HepG2 (cell line): ENCODE measurements around the gene ABCD1. TPM values are rescaled to one million over a fixed set of nuclear protein-coding genes. Genes with fewer than 3 reads are reported as not detected.
A peak's percentile ranks its signal among the peaks of the same experiment; 100 is the strongest.

Source experiments
- ATAC-seq: fragments of 200-7000 bp; cut with Tn5 transposase; 3 replicates; pipeline ENCODE4 v1.9.1; 2020; ENCODE audit warnings: mild to moderate bottlenecking, moderate library complexity
- BruUV-seq: library from RNA; stranded (reverse); fragments of 400-500 nt; replicated peaks from 2 replicates; lab custom pipeline; 2021; lab: Mats Ljungman, UMichigan
- CTCF ChIA-PET: fragments of 300-600 bp; formaldehyde crosslinking; extraction: SDS; loops from one replicate; lab custom pipeline; 2021; ENCODE audit warnings: low total read pairs, inconsistent platforms, low intra/inter-chr PET ratio; lab: Yijun Ruan, JAX
- POLR2A ChIA-PET: fragments of 350-600 bp; sonication (Branson Sonifier 250); formaldehyde crosslinking; loops from one replicate; lab custom pipeline; 2020; ENCODE audit warnings: antibody characterized with exemption, inconsistent platforms; lab: Yijun Ruan, JAX
- DNase-seq: peaks from one replicate; pipeline ENCODE4 v3.0.0-alpha.2; 2015; ENCODE audit warnings: low spot score
- FAIRE-seq: peaks from 3 replicates; lab custom pipeline; 2011; peaks lifted over from hg19 to GRCh38; lab: Jason Lieb, UNC
- H2AFZ ChIP-seq: one replicate; pipeline ENCODE4 v1.6.1; 2011; ENCODE audit warnings: low read length, inconsistent platforms
- H3K27ac ChIP-seq: fragments of 300-600 bp; 3 replicates; pipeline ENCODE4 v1.8.0; 2011; ENCODE audit warnings: mixed run types, mild to moderate bottlenecking, mixed read lengths, low read length, inconsistent platforms; ENCODE audit not compliant: insufficient read depth; ENCODE audit errors: extremely low read length
- H3K27me3 ChIP-seq, 2 experiments: fragments of 200-600 bp in 1 of 2; 2 replicates in 1 of 2; 3 replicates in 1 of 2; pipeline versions ENCODE4 v1.6.0 to v1.8.0; 2011; ENCODE audit warnings: low read length in 2 of 2, mild to moderate bottlenecking in 2 of 2, moderate library complexity in 2 of 2, inconsistent platforms in 1 of 2; ENCODE audit not compliant: insufficient read depth in 2 of 2, control insufficient read depth in 1 of 2
- H3K36me3 ChIP-seq, 2 experiments: fragments of 200-600 bp in 1 of 2; replicated peaks in 1 of 2; 2 replicates in 1 of 2; 3 replicates in 1 of 2; pipeline versions ENCODE4 v1.5.1 to v1.8.0; 2011; ENCODE audit warnings: low read length in 2 of 2, inconsistent platforms in 1 of 2; ENCODE audit not compliant: insufficient read depth in 2 of 2, control insufficient read depth in 1 of 2
- H3K4me1 ChIP-seq: 2 replicates; pipeline ENCODE4 v1.5.1; 2012; ENCODE audit warnings: low read length, inconsistent platforms; ENCODE audit not compliant: insufficient read depth
- H3K4me2 ChIP-seq: 2 replicates; pipeline ENCODE4 v1.6.0; 2011; ENCODE audit warnings: low read depth, low read length, inconsistent platforms
- H3K4me3 ChIP-seq, 3 experiments: fragments of 200-600 bp in 1 of 3; sonication (generic), shearing (Covaris generic) in 1 of 3; replicated peaks in 1 of 3; 2 replicates each; pipeline ENCODE4 v1.5.1; 2011 to 2016; ENCODE audit warnings: low read length in 3 of 3, inconsistent platforms in 2 of 3, low read depth in 2 of 3, mild to moderate bottlenecking in 2 of 3, control low read depth in 1 of 3, mixed read lengths in 1 of 3; ENCODE audit not compliant: insufficient read depth in 1 of 3
- H3K79me2 ChIP-seq: one replicate; pipeline ENCODE4 v1.6.1; 2011; ENCODE audit warnings: low read length, inconsistent platforms; ENCODE audit not compliant: insufficient read depth
- H3K9ac ChIP-seq: 2 replicates; pipeline ENCODE4 v1.6.0; 2011; ENCODE audit warnings: mild to moderate bottlenecking, low read depth, low read length, inconsistent platforms; ENCODE audit not compliant: insufficient read depth
- H3K9me3 ChIP-seq: 2 replicates; pipeline ENCODE4 v1.5.1; 2012; ENCODE audit warnings: mild to moderate bottlenecking, low read length
- H4K20me1 ChIP-seq: 2 replicates; pipeline ENCODE4 v1.6.0; 2011; ENCODE audit warnings: inconsistent platforms, mild to moderate bottlenecking, low read length, moderate library complexity; ENCODE audit not compliant: insufficient read depth
- CCDC6 ChIP-seq: sonication (generic); formaldehyde crosslinking; IDR thresholded peaks from 2 replicates; pipeline ENCODE4 v1.8.1; 2022; ENCODE audit warnings: mild to moderate bottlenecking, missing genetic modification reagents, moderate library complexity
- CEBPB ChIP-seq: IDR thresholded peaks from 2 replicates; pipeline ENCODE4 v1.6.1; 2011; ENCODE audit warnings: low read depth, low read length, improper control_type of control experiment, borderline replicate concordance
- HNF1A ChIP-seq, 2 experiments: sonication (generic) in 1 of 2; formaldehyde crosslinking in 1 of 2; IDR thresholded peaks; 2 replicates each; pipeline versions ENCODE4 v1.4.0 to v1.6.1; 2016 to 2020; ENCODE audit warnings: borderline replicate concordance in 1 of 2, low read depth in 1 of 2, mild to moderate bottlenecking in 1 of 2, missing genetic modification reagents in 1 of 2
- SIN3A ChIP-seq: IDR thresholded peaks from 2 replicates; pipeline ENCODE4 v1.6.1; 2011; ENCODE audit warnings: low read depth, mild to moderate bottlenecking, control low read depth, low read length, borderline replicate concordance
- SMAD3 ChIP-seq: sonication (generic); formaldehyde crosslinking; IDR thresholded peaks from 2 replicates; pipeline ENCODE4 v1.4.0; 2020; ENCODE audit warnings: missing genetic modification reagents
- TEAD2 ChIP-seq: sonication (generic); formaldehyde crosslinking; IDR thresholded peaks from 2 replicates; pipeline ENCODE4 v1.9.0; 2021; ENCODE audit warnings: missing genetic modification reagents
- ZNF251 ChIP-seq: sonication (generic); formaldehyde crosslinking; IDR thresholded peaks from 2 replicates; pipeline ENCODE4 v1.9.0; 2021; ENCODE audit warnings: mild to moderate bottlenecking, missing genetic modification reagents
- ZNF34 ChIP-seq: sonication (generic); formaldehyde crosslinking; IDR thresholded peaks from 2 replicates; pipeline ENCODE4 v1.4.0; 2020; ENCODE audit warnings: mild to moderate bottlenecking, missing genetic modification reagents, borderline replicate concordance
- WGBS: methylation state at CpG from one replicate; pipeline ENCODE4 v1.1.6; 2017; ENCODE audit warnings: low lambda C conversion rate; 5-methylcytosine and 5-hydroxymethylcytosine counted together
- in situ Hi-C: cut with HindIII; loops from 2 replicates; pipeline ENCODE4 v1.10.0; 2017; ENCODE audit warnings: low pct_unique_long_range_greater_than_20kb; ENCODE audit not compliant: extremely low pct_ligation_motif_present
- intact Hi-C: fragments of 100-400 bp; cut with micrococcal nuclease; formaldehyde crosslinking; loops from one replicate; pipeline ENCODE4 v1.10.0; 2022; ENCODE audit not compliant: unreplicated experiment
- polyA plus RNA-seq, 8 experiments: library from polyadenylated mRNA; depleted of rRNA in 3 of 8; stranded (reverse) in 7 of 8; unstranded in 1 of 8; fragments of >200 nt; fragmentation: Illumina TruSeq in 4 of 8; extraction: Trizol in 4 of 8; gene quantifications; 2 replicates each; pipeline versions ENCODE4 v1.2.1 to v1.2.3, GENCODE V29; 2011 to 2016; ENCODE audit warnings: low read depth in 4 of 8, missing spikeins in 1 of 8, mixed read lengths in 1 of 8; ENCODE audit not compliant: insufficient read depth in 1 of 8
- total RNA-seq, 5 experiments: library from RNA; depleted of rRNA; stranded (reverse); fragments of >200 nt; fragmentation: Illumina TruSeq; extraction: Trizol; gene quantifications; 2 replicates each; pipeline ENCODE4 v1.2.3, GENCODE V29; 2016; ENCODE audit warnings: low read depth in 1 of 5

The ABCD1 gene
- total and polyA plus RNA-seq, 2 of the 13 experiments (the other 11 are each of a cell fraction or from before 2014, with no cell fraction given): 11.4 to 15.9 TPM

- Histone ChIP-seq H3K9me3 (no peaks in the 10 kb centered on the region), H3K4me3 (peak overlapping the region; percentile 49 to 74 (median 60); a peak in 5 of 6 replicates), H3K9ac (peak overlapping the region; percentile 82), H3K27ac (peak overlapping the region; percentile 92), H3K79me2 (peaks cover 51% of the 10 kb centered on the region), H3K36me3 (peaks cover 4 to 16% of the 10 kb centered on the region in 2 experiments; a peak in 4 of 5 replicates), H3K4me1 (peaks cover 42% of the 10 kb centered on the region), H2AFZ (no peak overlapping the region), H3K27me3 (no peaks in the 10 kb centered on the region)
- in situ Hi-C loops: no loop called here
- intact Hi-C loops: no loop called here
- CTCF ChIA-PET: no interaction called here
- DNase-seq (no peak), FAIRE-seq (no peak), ATAC-seq (no peak)
- POLR2A ChIA-PET: interaction anchor here (1.4 kb wide), 1 partner anchor 14 kb away, joined by 3 read pairs; no protein-coding TSS in a partner anchor
- TF ChIP-seq ZNF251 (0 out of 2 replicates have a peak, but pooled peaks have one; percentile 32), HNF1A (IDR thresholded peaks at IDR 0.05; ENCODE audit: low read depth) (no peak), HNF1A (CRISPR knock-in tag; IDR thresholded peaks at IDR 0.05; ENCODE audit: borderline replicate concordance) (0 out of 2 replicates have a peak, but pooled peaks have one; percentile 31), TEAD2 (no peak), CEBPB (peak; percentile 6; the same call in 1 of the 2 replicates), CCDC6 (peak; percentile 16; the same call in 1 of the 2 replicates), SMAD3 (CRISPR knock-in tag) (no peak), SIN3A (0 out of 2 replicates have a peak, but pooled peaks have one; percentile 11), ZNF34 (CRISPR knock-in tag) (0 out of 2 replicates have a peak, but pooled peaks have one; percentile 35)
- TF ChIP-seq, all 625 proteins: peak for 6
- Histone ChIP-seq H3K4me2 (peak overlapping the region; percentile 92), H4K20me1 (peaks cover 29% of the 10 kb centered on the region; the same call in 1 of the 2 replicates)
- no TSS peak for BruUV-seq
- WGBS: 40% methylated on average over 5 of the region's 12 CpGs
Measured at GRCh38 chrX:153722704-153723350, 1.8 kb upstream of the ABCD1 start.
